ENCODE measurements around the gene MAPKAPK3.

Gene MAPKAPK3

DNA sequence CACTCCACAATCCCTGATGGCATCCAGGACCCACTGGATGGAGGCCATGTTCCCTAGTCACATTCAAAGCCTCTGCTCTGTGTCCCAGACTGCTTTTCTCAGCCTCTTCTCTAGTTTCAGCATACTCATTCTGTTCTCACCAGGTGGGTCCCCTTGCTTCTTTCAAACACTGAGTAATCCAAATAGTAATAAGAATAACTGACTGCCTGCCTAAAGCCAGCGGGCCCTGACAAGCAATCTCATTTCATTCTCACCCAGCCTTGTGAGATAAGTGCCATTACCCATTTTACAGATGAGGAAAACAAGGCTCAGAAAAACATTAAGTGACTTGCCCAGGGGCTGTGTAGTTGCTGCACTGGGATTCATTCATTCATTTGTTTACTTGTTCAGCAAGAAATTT lies 25.4 kb downstream of the MAPKAPK3 start:
- TF ChIP-seq, protein P1, sequence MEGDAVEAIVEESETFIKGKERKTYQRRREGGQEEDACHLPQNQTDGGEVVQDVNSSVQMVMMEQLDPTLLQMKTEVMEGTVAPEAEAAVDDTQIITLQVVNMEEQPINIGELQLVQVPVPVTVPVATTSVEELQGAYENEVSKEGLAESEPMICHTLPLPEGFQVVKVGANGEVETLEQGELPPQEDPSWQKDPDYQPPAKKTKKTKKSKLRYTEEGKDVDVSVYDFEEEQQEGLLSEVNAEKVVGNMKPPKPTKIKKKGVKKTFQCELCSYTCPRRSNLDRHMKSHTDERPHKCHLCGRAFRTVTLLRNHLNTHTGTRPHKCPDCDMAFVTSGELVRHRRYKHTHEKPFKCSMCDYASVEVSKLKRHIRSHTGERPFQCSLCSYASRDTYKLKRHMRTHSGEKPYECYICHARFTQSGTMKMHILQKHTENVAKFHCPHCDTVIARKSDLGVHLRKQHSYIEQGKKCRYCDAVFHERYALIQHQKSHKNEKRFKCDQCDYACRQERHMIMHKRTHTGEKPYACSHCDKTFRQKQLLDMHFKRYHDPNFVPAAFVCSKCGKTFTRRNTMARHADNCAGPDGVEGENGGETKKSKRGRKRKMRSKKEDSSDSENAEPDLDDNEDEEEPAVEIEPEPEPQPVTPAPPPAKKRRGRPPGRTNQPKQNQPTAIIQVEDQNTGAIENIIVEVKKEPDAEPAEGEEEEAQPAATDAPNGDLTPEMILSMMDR (IDR thresholded peaks at IDR 0.05; ENCODE audit: low read depth, low read length): no peak
- H3K4me3 ChIP-seq (ENCODE audit: low read depth, low read length): no peak overlapping the region
- in situ Hi-C loops (cut with HindIII; ENCODE audit: low sequenced_read_pairs): no loop called here
- DNase-seq (ENCODE audit: low read depth, low spot score): no peak

DNA sequence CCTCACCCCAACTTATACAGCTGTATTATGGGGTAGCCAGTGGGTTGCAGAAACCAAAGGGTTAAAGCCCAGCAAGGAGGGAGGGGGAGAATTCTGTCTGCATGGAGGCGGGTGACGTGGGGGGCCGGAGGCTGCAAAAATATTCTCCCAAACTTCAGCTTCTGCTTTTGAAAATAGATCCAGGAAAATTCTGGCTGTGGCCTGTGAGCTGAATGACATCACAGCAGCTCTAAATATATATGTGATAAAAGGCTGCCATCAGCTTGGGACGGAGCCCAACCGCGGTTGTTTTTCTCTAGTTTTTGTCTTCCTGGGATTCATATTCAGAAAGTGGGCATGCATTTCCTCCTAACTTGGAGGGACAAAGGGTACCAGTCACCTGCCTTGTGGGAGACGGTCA lies 27.6 kb downstream of the MAPKAPK3 start:
- no peak for DNase-seq (ENCODE audit: low read depth, low spot score)
- H3K4me3 ChIP-seq (ENCODE audit: low read depth, low read length): no peak overlapping the region
- TF ChIP-seq, protein P1 (IDR thresholded peaks at IDR 0.05; ENCODE audit: low read depth, low read length): no peak
- in situ Hi-C loops (cut with HindIII; ENCODE audit: low sequenced_read_pairs): no loop called here

DNA sequence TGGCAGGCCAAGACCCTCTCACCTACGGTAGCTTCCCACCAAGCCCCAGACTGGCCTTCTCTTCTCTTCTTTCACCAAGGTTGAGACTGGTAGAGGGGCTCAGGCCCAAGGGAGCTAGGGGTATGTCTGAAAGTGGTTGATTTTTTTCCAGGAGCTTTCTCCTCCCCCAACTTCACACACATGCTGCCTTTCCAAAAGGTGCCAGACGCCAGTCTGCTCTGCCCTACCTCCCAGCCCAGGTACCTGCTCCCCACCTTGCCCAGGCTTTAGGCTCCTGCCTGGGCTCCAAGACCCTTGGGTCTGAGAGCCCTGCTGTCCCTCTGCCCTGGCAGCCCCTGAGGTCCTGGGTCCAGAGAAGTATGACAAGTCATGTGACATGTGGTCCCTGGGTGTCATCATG lies 28.4 kb downstream of the MAPKAPK3 start:
- TF ChIP-seq, protein P1 (IDR thresholded peaks at IDR 0.05; ENCODE audit: low read depth, low read length): no peak
- H3K4me3 ChIP-seq (ENCODE audit: low read depth, low read length): no peak overlapping the region
- in situ Hi-C loops (cut with HindIII; ENCODE audit: low sequenced_read_pairs): no loop called here
- DNase-seq (ENCODE audit: low read depth, low spot score): no peak

DNA sequence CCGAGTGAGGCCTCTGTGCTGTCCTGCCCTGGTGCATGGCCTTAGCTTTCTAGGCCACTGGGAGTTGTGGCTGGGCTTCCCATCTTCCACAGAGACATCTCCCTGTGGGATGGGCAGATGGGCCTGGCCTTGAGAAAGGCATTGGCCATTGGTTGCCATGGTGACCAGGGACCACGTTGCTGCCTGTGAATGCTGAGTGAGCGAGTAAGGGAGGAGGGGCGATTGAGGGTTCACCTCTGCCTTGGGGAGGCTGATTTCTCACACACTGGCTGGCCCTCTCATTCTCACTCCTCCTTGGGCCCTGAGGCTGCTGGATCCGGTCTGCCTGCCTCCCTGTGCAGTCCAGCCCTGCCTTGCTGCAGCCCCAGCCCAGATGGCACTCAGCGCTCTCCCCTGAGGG lies 31.4 kb downstream of the MAPKAPK3 start:
- no peak for DNase-seq (ENCODE audit: low read depth, low spot score)
- H3K4me3 ChIP-seq (ENCODE audit: low read depth, low read length): no peak overlapping the region
- in situ Hi-C loops (cut with HindIII; ENCODE audit: low sequenced_read_pairs): no loop called here
- TF ChIP-seq, protein P1 (IDR thresholded peaks at IDR 0.05; ENCODE audit: low read depth, low read length): no peak

DNA sequence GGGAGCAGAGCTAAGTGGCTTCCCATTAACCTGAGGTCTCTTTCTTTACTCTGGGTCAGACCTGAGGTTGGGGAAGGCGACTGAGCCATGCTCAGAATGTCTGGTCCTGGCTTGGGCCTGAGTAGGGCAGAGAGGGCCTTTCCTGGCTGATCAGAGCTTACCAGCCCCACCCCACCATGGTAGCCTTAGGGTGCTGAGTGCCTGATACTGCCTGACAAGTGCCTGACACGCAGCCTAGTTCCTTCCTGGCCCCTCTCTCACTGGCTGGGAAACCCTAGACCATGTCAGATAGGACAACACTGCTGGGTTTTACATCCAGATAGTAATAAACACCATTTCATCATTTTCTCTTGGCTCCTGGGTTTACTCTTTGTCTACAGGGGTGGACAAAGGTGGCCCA lies 32.0 kb downstream of the MAPKAPK3 start:
- no peak for DNase-seq (ENCODE audit: low read depth, low spot score)
- H3K4me3 ChIP-seq (ENCODE audit: low read depth, low read length): no peak overlapping the region
- TF ChIP-seq, protein P1 (IDR thresholded peaks at IDR 0.05; ENCODE audit: low read depth, low read length): no peak
- in situ Hi-C loops (cut with HindIII; ENCODE audit: low sequenced_read_pairs): no loop called here

DNA sequence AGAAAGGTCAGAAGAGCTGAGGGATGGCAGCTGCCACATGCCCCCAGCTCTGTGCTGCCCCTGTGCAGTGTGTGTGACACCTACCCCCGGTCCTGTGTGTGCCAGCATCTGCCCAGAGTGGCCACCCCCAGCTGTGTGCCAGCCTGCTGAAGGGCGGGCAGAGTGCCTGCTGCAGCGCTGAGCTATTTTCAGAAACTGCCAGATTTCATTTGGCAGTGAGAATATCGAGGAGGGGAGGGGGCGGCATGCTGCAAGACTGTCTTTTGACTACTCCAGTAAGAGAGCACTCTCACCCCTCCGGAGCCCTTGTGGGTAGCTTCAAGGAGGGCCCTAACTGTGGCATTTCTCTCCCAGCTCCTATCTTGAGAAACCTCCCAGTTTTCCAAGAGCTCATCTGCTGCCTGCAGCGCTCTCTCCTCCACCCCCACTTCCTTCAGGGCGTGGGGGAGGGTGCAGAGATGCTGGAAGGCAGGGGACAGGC lies 32.5 kb downstream of the MAPKAPK3 start:
- in situ Hi-C loops (cut with HindIII; ENCODE audit: low sequenced_read_pairs): no loop called here
- no peak overlapping the region for H3K4me3 ChIP-seq (ENCODE audit: low read depth, low read length)
- TF ChIP-seq, protein P1 (IDR thresholded peaks at IDR 0.05; ENCODE audit: low read depth, low read length): no peak
- no peak for DNase-seq (ENCODE audit: low read depth, low spot score)

DNA sequence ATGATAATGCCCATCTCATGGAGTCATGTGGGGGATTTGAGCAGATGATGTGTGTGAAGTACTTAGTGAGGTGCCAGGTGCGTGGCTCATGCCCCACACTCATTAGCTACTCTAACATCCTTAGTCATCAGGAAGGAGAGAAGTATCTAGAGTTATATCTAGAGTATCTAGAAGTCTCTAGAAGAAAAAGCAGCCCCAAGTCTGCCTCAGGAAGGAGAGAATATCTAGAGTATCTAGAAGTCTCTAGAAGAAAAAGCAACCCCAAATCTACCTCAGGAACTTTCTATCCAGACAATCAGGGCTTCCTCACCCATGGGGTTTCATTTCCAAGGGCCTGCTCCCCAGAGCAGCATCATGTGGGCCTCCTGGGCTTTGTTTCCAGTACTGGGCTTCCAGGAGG lies 33.1 kb downstream of the MAPKAPK3 start:
- DNase-seq (ENCODE audit: low read depth, low spot score): no peak
- in situ Hi-C loops (cut with HindIII; ENCODE audit: low sequenced_read_pairs): no loop called here
- no peak overlapping the region for H3K4me3 ChIP-seq (ENCODE audit: low read depth, low read length)
- TF ChIP-seq, protein P1 (IDR thresholded peaks at IDR 0.05; ENCODE audit: low read depth, low read length): no peak
